Caco-2 (cell line): ENCODE results near the gene IL1RL2. TPM values are rescaled to one million over a fixed set of nuclear protein-coding genes. Genes with fewer than 3 reads are reported as not detected.

ENCODE experiments used
- BruUV-seq: library from RNA; stranded (reverse); fragments of 400-500 nt; replicated peaks from 2 replicates; lab custom pipeline; 2021; lab: Mats Ljungman, UMichigan
- CTCF ChIA-PET: fragments of 300-600 bp; sonication (Branson Sonifier 250); formaldehyde crosslinking; loops from one replicate; lab custom pipeline; 2022; ENCODE audit warnings: antibody characterized with exemption; lab: Charles Lee
- POLR2A ChIA-PET: fragments of 300-600 bp; sonication (Branson Sonifier 250); formaldehyde crosslinking; loops from one replicate; lab custom pipeline; 2022; ENCODE audit warnings: antibody characterized with exemption; lab: Charles Lee
- DNase-seq, 2 experiments: peaks; one replicate each; pipeline versions ENCODE4 v3.0.0 to v3.0.0-alpha.2; 2020 to 2022
- H3K27me3 ChIP-seq: replicated peaks from 2 replicates; pipeline ENCODE4 v1.6.0; 2011; ENCODE audit warnings: low read length; ENCODE audit not compliant: control insufficient read depth, insufficient read depth
- H3K36me3 ChIP-seq: 2 replicates; pipeline ENCODE4 v1.5.1; 2011; ENCODE audit warnings: low read length; ENCODE audit not compliant: control insufficient read depth, insufficient read depth
- H3K4me1 ChIP-seq: fragments of 250-450 bp; sonication (Bioruptor Pico); 2 replicates; pipeline ENCODE4 v1.5.1; 2020; ENCODE audit warnings: mild to moderate bottlenecking
- H3K4me3 ChIP-seq: 2 replicates; pipeline ENCODE4 v1.5.1; 2011; ENCODE audit warnings: low read depth, mild to moderate bottlenecking, control low read depth, low read length
- H3K9me3 ChIP-seq: fragments of 250-450 bp; sonication (Bioruptor Pico); 2 replicates; pipeline ENCODE4 v1.5.1; 2020; ENCODE audit warnings: mild to moderate bottlenecking, moderate library complexity
- H3K27ac Mint-ChIP-seq: one replicate; pipeline ENCODE4 v1.8.0; 2022; ENCODE audit warnings: mixed read lengths; ENCODE audit not compliant: unreplicated experiment
- H3K27me3 Mint-ChIP-seq: one replicate; pipeline ENCODE4 v1.8.0; 2022; ENCODE audit warnings: mixed read lengths; ENCODE audit not compliant: insufficient read depth, unreplicated experiment
- H3K36me3 Mint-ChIP-seq: one replicate; pipeline ENCODE4 v1.8.0; 2022; ENCODE audit warnings: mild to moderate bottlenecking, mixed read lengths; ENCODE audit not compliant: insufficient read depth, unreplicated experiment
- H3K4me1 Mint-ChIP-seq: one replicate; pipeline ENCODE4 v1.8.0; 2022; ENCODE audit warnings: low read depth, mixed read lengths; ENCODE audit not compliant: unreplicated experiment
- H3K4me3 Mint-ChIP-seq: one replicate; pipeline ENCODE4 v1.8.0; 2022; ENCODE audit warnings: mild to moderate bottlenecking, moderate library complexity, mixed read lengths; ENCODE audit not compliant: unreplicated experiment
- H3K9me3 Mint-ChIP-seq: one replicate; pipeline ENCODE4 v1.8.0; 2022; ENCODE audit warnings: mixed read lengths; ENCODE audit not compliant: unreplicated experiment
- CTCF ChIP-seq, 2 experiments: fragments of 200-600 bp in 1 of 2; IDR thresholded peaks; 1 replicate in 1 of 2; 2 replicates in 1 of 2; pipeline versions ENCODE4 v1.5.1 to v1.8.0; 2011 to 2022; ENCODE audit warnings: antibody characterized with exemption in 1 of 2, control low read depth in 1 of 2, inconsistent platforms in 1 of 2, low read depth in 1 of 2, low read length in 1 of 2, mild to moderate bottlenecking in 1 of 2, moderate library complexity in 1 of 2; ENCODE audit not compliant: insufficient read depth in 1 of 2, severe bottlenecking in 1 of 2, unreplicated experiment in 1 of 2
- intact Hi-C: fragments of 100-400 bp; cut with micrococcal nuclease; formaldehyde crosslinking; loops from one replicate; pipeline ENCODE4 v1.10.0; 2022; ENCODE audit not compliant: unreplicated experiment
- total RNA-seq: library from RNA; stranded (reverse); gene quantifications from 2 replicates; pipeline ENCODE4 v1.2.3, GENCODE V29; 2022

The IL1RL2 gene
- total RNA-seq, 1 experiment from 2014 or later = not detected

GRCh38 chr2:102253753-102254150 is 66.9 kb downstream of the IL1RL2 start:
- Mint-ChIP-seq H3K4me3 (no peak overlapping the region), H3K27ac (no peak overlapping the region), H3K9me3 (no peaks in the 10 kb centered on the region), H3K27me3 (peaks cover 2% of the 10 kb centered on the region), H3K4me1 (no peaks in the 10 kb centered on the region), H3K36me3 (no peaks in the 10 kb centered on the region)
- no TSS peak for BruUV-seq
- no peaks in the 10 kb centered on the region for H3K27me3 ChIP-seq
- no peak for DNase-seq
- no peak for TF ChIP-seq CTCF (IDR thresholded peaks at IDR 0.05; ENCODE audit: insufficient read depth in 1 of 2, low read depth in 1 of 2, low read length in 1 of 2, severe bottlenecking in 1 of 2, unreplicated experiment in 1 of 2)
- POLR2A ChIA-PET = no interaction called here
- intact Hi-C loops = loop anchor here (5.0 kb wide), 2 partner anchors 104 to 194 kb away; partner anchors contain the start of gene IL18R1
- H3K36me3 ChIP-seq = no peaks in the 10 kb centered on the region
- H3K4me3 ChIP-seq = no peak overlapping the region
- CTCF ChIA-PET = no interaction called here
- peaks cover 7% of the 10 kb centered on the region; the same call in 1 of the 2 replicates for H3K9me3 ChIP-seq
- H3K4me1 ChIP-seq = no peaks in the 10 kb centered on the region

GRCh38 chr2:102256276-102256675 is 69.5 kb downstream of the IL1RL2 start:
- BruUV-seq = no TSS peak

GRCh38 chr2:102256874-102257462 is 70.1 kb downstream of the IL1RL2 start:
- Mint-ChIP-seq H3K27me3 (peaks cover 2% of the 10 kb centered on the region), H3K4me3 (no peak overlapping the region), H3K36me3 (no peaks in the 10 kb centered on the region), H3K4me1 (no peaks in the 10 kb centered on the region), H3K9me3 (no peaks in the 10 kb centered on the region), H3K27ac (no peak overlapping the region)
- intact Hi-C loops = no loop called here
- ChIA-PET POLR2A (no interaction called here), CTCF (no interaction called here)
- no TSS peak for BruUV-seq
- TF ChIP-seq CTCF (IDR thresholded peaks at IDR 0.05; ENCODE audit: insufficient read depth in 1 of 2, low read depth in 1 of 2, low read length in 1 of 2, severe bottlenecking in 1 of 2, unreplicated experiment in 1 of 2) = no peak
- H3K27me3 ChIP-seq = no peaks in the 10 kb centered on the region
- no peak for DNase-seq
- H3K9me3 ChIP-seq = peaks cover 11% of the 10 kb centered on the region; the same call in 1 of the 2 replicates
- no peaks in the 10 kb centered on the region for H3K36me3 ChIP-seq
- H3K4me3 ChIP-seq = no peak overlapping the region
- H3K4me1 ChIP-seq = peaks cover 9% of the 10 kb centered on the region; the same call in 1 of the 2 replicates

More at GRCh38 chr2:102256276-102256675, 69.5 kb downstream of the IL1RL2 start:
- Histone ChIP-seq H3K9me3 (peaks cover 11% of the 10 kb centered on the region; the same call in 1 of the 2 replicates), H3K36me3 (no peaks in the 10 kb centered on the region), H3K27me3 (no peaks in the 10 kb centered on the region), H3K4me1 (peaks cover 4% of the 10 kb centered on the region; the same call in 1 of the 2 replicates), H3K4me3 (no peak overlapping the region)
- Mint-ChIP-seq H3K27me3 (peaks cover 2% of the 10 kb centered on the region), H3K36me3 (no peaks in the 10 kb centered on the region), H3K4me1 (no peaks in the 10 kb centered on the region), H3K9me3 (no peaks in the 10 kb centered on the region), H3K27ac (no peak overlapping the region), H3K4me3 (no peak overlapping the region)
- POLR2A ChIA-PET = no interaction called here
- DNase-seq = no peak
- no peak for TF ChIP-seq CTCF (IDR thresholded peaks at IDR 0.05; ENCODE audit: insufficient read depth in 1 of 2, low read depth in 1 of 2, low read length in 1 of 2, severe bottlenecking in 1 of 2, unreplicated experiment in 1 of 2)
- CTCF ChIA-PET = no interaction called here
- intact Hi-C loops = no loop called here
